Stomach (tissue), 9 donors: Measurements from ENCODE around the gene TM2D1. TPM values are rescaled to one million over a fixed set of nuclear protein-coding genes. Genes with fewer than 3 reads are reported as not detected.
A peak's percentile ranks its signal among the peaks of the same experiment; 100 is the strongest.
"Not testable (repeated sequence)": the region's sequence is repeated elsewhere in the genome, so short reads cannot be mapped to it uniquely, and the experiment has no call there.

Experiments used
- DNase-seq, 2 donors: peaks; one replicate each; pipeline versions ENCODE4 v3.0.0 to v3.0.0-alpha.2; 2013 to 2019
- H3K27ac ChIP-seq, 5 donors: fragments of 200-600 bp in 4 of 5; sonication (generic) in 4 of 5; one replicate each; pipeline ENCODE4 v1.5.1; 2013 to 2019; ENCODE audit warnings: mild to moderate bottlenecking in 1 of 5, moderate library complexity in 1 of 5
- H3K27me3 ChIP-seq, 3 donors: fragments of 200-600 bp; sonication (generic); one replicate each; pipeline ENCODE4 v1.5.1; 2017 to 2019; ENCODE audit warnings: mixed run types in 1 of 3
- H3K36me3 ChIP-seq, 4 donors: fragments of 200-600 bp; sonication (generic); 1 replicate in 3 of 4; 2 replicates in 1 of 4; pipeline ENCODE4 v1.5.1; 2016 to 2019
- H3K4me1 ChIP-seq, 4 donors: fragments of 200-600 bp; sonication (generic); one replicate each; pipeline ENCODE4 v1.5.1; 2016 to 2019
- H3K4me3 ChIP-seq, 4 donors: fragments of 200-600 bp; sonication (generic) in 3 of 4; one replicate each; pipeline ENCODE4 v1.5.1; 2016 to 2019; ENCODE audit warnings: mild to moderate bottlenecking in 1 of 4
- H3K9me3 ChIP-seq, 4 donors: fragments of 200-600 bp; sonication (generic); one replicate each; pipeline ENCODE4 v1.5.1; 2016 to 2019
- CTCF ChIP-seq, 7 experiments: fragments of 450-650 bp in 4 of 7; fragments of 200-600 bp in 3 of 7; sonication (generic) in 3 of 7; IDR thresholded peaks; one replicate each; pipeline ENCODE4 v1.5.1; 2016 to 2019; ENCODE audit warnings: antibody characterized with exemption in 7 of 7, control low read depth in 2 of 7, mild to moderate bottlenecking in 1 of 7
- EP300 ChIP-seq: sonication (generic); formaldehyde crosslinking; IDR thresholded peaks from one replicate; pipeline ENCODE4 v1.6.1; 2017; ENCODE audit warnings: antibody characterized with exemption
- POLR2A ChIP-seq, 4 donors: fragments of 450-650 bp; IDR thresholded peaks; one replicate each; pipeline ENCODE4 v1.6.1; 2016; ENCODE audit warnings: antibody characterized with exemption in 4 of 4, control low read depth in 2 of 4, mild to moderate bottlenecking in 1 of 4, moderate library complexity in 1 of 4
- POLR2AphosphoS5 ChIP-seq, 3 donors: sonication (generic); formaldehyde crosslinking; IDR thresholded peaks; one replicate each; pipeline ENCODE4 v1.6.1; 2016; ENCODE audit warnings: antibody characterized with exemption in 3 of 3
- WGBS, 5 donors: extraction: QIAGEN DNeasy Blood & Tissue Kit in 3 of 5; methylation state at CpG; one replicate each; pipeline versions ENCODE4 v1.1.5 to v1.1.7; 2013 to 2018; 5-methylcytosine and 5-hydroxymethylcytosine counted together
- intact Hi-C: fragments of 100-400 bp; cut with DNase I; formaldehyde crosslinking; loops from one replicate; pipeline ENCODE4 v1.15.1; 2023; ENCODE audit warnings: low total_unique reads
- polyA plus RNA-seq, 3 donors: library from polyadenylated mRNA; stranded (reverse); fragments of 200-250 nt; gene quantifications; one replicate each; pipeline ENCODE4 v1.2.3, GENCODE V29; 2013
- total RNA-seq, 5 donors: library from RNA; depleted of rRNA; stranded (reverse); fragments of >200 nt; gene quantifications; one replicate each; pipeline versions ENCODE4 v1.1.0 to v1.2.3, GENCODE V29; 2014 to 2016
- donor health status: healthy with polysubstance abuse.
- donor health status: Bipolar disorder and iron deficiency.
- donor health status: healthy.

The TM2D1 gene
- total and polyA plus RNA-seq, 8 donors = 15.6 to 184 (median 41.4) TPM

GRCh38 chr1:61732726-61733125 is 7.8 kb upstream of the TM2D1 start:
- Histone ChIP-seq H3K4me3 (no peak overlapping the region), H3K9me3 (no peaks in the 10 kb centered on the region), H3K4me1 (no peaks in the 10 kb centered on the region), H3K36me3 (no peaks in the 10 kb centered on the region), H3K27ac (no peak overlapping the region), H3K27me3 (no peaks in the 10 kb centered on the region)
- WGBS, 5 donors = 59 to 75% (median 66%) methylated on average over 3 of the region's 3 CpGs
- intact Hi-C loops = no loop called here
- no peak for DNase-seq
- TF ChIP-seq POLR2AphosphoS5 (IDR thresholded peaks at IDR 0.05) (no peak), CTCF (IDR thresholded peaks at IDR 0.05) (no peak), EP300 (no peak), POLR2A (IDR thresholded peaks at IDR 0.05) (no peak)

GRCh38 chr1:61730679-61731078 is 5.7 kb upstream of the TM2D1 start:
- intact Hi-C loops, H3K4me1 ChIP-seq, H3K4me3 ChIP-seq, H3K27me3 ChIP-seq, H3K9me3 ChIP-seq, DNase-seq, H3K36me3 ChIP-seq, H3K27ac ChIP-seq: not testable (repeated sequence)
- WGBS, 5 donors = 0 to 57% (median 16%) methylated on average over 1 of the region's 1 CpG

- Histone ChIP-seq H3K4me3 (no peak overlapping the region), H3K36me3 (no peaks in the 10 kb centered on the region), H3K27ac (no peak overlapping the region), H3K4me1 (peaks cover 7 to 26% (median 17%) of the 10 kb centered on the region in 4 donors), H3K27me3 (no peaks in the 10 kb centered on the region), H3K9me3 (no peaks in the 10 kb centered on the region)
- DNase-seq = no peak
- intact Hi-C loops = no loop called here
- TF ChIP-seq CTCF (IDR thresholded peaks at IDR 0.05) = no peak
- TF ChIP-seq EP300 = no peak
- 80 to 92% (median 82%) methylated on average over 3 of the region's 3 CpGs for WGBS, 5 donors
Observed at GRCh38 chr1:61727544-61727943, 2.6 kb upstream of the TM2D1 start.

GRCh38 chr1:61724506-61724812 is 482 bp downstream of the TM2D1 start:
- WGBS, 5 donors = 1 to 3% (median 2%) methylated on average over 3 of the region's 3 CpGs
- Histone ChIP-seq H3K27ac (peak overlapping the region; percentile 90 to 94 (median 91)), H3K4me3 (peak overlapping the region; percentile 64 to 86 (median 80)), H3K4me1 (peaks cover 7 to 37% (median 21%) of the 10 kb centered on the region in 4 donors), H3K36me3 (peaks cover 0 to 23% (median 14%) of the 10 kb centered on the region in 4 donors), H3K27me3 (no peaks in the 10 kb centered on the region), H3K9me3 (no peaks in the 10 kb centered on the region)
- intact Hi-C loops = no loop called here
- peak in 1 of 2 donors; percentile 30 for DNase-seq
- TF ChIP-seq POLR2A (IDR thresholded peaks at IDR 0.05) (no peak), EP300 (no peak), CTCF (IDR thresholded peaks at IDR 0.05) (no peak), POLR2AphosphoS5 (IDR thresholded peaks at IDR 0.05) (no peak)

GRCh38 chr1:61718996-61719663 is 5.8 kb downstream of the TM2D1 start:
- H3K4me3 ChIP-seq, intact Hi-C loops, DNase-seq, H3K9me3 ChIP-seq, H3K27ac ChIP-seq, H3K27me3 ChIP-seq: not testable (repeated sequence)
- Histone ChIP-seq H3K36me3 (peaks cover 0 to 44% (median 32%) of the 10 kb centered on the region in 4 donors), H3K4me1 (peaks cover 5 to 31% (median 15%) of the 10 kb centered on the region in 4 donors)
- 93 to 97% (median 95%) methylated on average over 8 of the region's 8 CpGs for WGBS, 5 donors
